Activated CD8-positive, alpha-beta memory T cell treated with anti-CD3 and anti-CD28 coated beads, Interleukin-2, amount 50 U/mL, for 48 hours (primary cell): ENCODE measurements around the gene C11orf98.
"Not testable (repeated sequence)": the region's sequence is repeated elsewhere in the genome, so short reads cannot be mapped to it uniquely, and the experiment has no call there.

Experiments
- DNase-seq: peaks from one replicate; pipeline ENCODE4 v3.0.0-alpha.2; 2020

The C11orf98 gene

DNA sequence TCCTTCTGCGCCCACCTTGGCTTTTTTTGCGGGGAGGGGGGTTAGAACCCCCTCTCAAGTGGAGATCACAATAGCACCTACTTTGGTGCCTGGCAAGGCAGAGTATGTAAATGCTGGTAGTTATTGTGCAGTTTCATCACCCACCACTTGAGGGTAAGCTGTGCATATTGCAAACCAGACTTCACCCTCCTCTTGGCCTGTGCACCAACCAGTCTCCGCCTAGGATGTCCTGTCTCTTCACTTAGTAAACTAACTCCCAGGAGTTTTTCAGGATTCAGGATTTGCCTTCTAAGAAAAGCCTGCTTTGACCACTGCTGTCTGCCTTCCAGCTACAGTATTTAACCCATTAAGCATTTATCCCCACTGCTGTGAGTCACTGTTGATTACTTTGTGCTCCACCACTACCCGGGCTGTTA lies 15.8 kb upstream of the C11orf98 start:
- peak; percentile 53 for DNase-seq

DNA sequence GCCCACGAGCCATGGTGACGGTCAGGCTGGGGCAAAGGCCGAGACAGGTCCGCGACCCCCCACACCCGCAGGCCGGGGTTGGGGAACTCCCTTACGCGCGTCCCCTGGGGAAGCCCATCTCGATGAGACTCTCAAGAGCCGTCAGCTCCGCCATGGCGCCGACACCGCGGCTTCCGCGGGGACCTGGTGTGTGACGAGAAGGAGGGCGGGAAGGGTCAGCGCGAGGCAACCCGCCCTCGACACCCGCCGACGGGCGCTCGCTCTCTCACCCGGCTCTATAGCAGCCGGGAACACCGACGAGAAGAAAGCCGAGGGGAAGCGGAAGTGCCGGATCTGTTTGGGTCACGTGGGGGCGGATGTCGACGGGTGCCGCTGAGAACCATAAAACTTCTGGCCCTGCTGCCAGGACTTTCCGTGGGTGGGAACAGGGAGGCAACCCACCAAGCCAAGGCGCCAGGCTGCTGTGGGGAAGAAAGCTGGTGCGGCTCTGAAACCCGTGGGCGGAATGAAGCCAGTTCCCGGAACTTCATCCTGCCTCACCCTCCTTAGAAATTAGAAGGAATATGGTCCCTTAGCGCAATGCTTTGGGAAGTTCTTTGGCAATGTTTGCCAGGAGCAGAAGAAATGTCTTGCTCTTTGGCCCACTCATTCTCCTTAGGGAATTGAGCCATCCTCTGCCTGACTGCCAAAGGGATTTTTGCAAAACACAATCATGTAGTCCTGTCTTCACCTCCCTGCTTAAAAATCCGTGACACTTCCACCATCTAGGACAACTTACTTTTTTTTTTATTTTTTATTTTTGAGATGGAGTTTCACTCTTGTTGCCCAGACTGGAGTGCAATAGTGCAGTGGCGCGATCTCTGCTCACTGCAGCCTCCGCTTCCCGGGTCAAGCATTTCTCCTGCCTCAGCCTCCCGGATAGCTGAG lies 14.0 kb upstream of the C11orf98 start, which contains the start of gene UBXN1:
UBXN1 (minus strand) TSS at position 304 of the 927 bp plus-strand sequence; CDS start at position 154, 150 bp downstream.
- peak; percentile 91 for DNase-seq

DNA sequence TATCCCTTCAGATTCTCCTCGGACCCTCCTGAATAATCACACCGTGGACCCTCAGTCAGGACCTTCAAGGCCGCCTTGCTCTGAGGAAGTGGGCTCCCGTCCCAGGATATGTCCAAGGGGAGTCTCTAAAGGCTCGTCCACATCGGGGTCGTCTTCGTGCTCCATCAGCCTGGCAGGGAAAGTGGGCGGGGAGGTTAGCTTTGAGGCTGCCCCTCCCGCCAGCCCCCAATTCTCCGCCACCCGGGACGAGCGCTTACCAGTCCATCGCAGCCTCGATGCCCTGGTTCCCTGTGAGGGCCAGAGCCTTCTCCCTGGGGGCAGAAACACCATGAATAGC lies 13.4 kb upstream of the C11orf98 start:
- DNase-seq: no peak

DNA sequence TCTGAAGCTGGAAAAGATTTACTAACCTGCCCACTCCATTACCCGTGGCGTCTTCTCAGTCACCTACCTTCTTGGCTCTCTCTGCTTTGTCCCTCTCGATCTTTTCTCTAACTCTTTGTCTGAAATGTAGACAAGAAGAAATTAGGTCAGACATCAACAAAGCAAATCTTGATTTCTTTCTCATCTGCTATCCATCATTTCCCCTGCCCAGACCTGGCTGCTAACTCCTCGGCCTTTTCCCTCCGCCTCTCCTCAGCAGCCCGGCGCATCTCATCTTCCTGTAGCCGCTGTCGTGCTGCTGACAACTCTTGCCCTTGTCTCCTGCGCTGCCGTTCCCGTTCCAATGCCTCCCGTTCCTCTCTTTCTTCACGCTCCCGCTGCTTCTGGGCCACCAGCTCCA lies 12.7 kb upstream of the C11orf98 start:
- no peak for DNase-seq

DNA sequence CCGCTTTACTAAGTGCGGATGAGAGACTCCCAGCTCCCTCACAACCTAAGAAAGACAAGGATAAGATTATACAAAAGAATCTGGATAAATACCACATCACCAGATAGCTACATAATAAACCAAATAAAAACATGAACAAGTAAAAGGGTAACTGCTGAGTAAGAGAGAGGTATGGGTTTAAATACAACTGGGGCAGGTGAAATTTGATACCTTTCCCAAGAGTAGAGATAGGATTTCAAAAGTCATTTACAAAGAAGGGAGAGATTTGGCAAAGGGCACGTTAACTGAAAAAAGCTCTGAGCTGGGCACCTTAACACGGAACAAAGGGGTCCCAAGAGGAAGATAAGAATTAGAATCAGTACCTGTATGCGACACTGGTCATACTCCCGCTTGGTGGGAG lies 12.1 kb upstream of the C11orf98 start:
- no peak for DNase-seq

DNA sequence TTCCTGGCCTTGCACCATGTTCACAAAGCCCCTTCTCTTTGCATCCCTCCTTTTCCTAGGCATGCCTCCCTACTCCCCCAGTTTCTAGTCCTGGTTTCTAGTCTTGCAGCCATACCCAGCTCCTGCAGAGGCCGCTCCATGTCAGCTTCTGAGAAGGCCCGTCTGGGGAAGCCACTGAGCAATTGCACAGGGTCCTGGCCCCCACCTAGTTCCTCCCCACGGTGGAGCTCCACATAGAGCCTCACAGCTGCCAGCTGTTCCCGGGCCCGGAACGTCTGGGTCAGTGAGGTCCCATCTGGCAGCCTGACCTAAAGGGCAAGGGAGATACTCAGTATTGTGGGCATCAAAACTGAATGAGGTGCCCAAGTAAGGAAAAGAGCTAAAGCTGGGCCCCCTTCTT lies 11.7 kb upstream of the C11orf98 start:
- DNase-seq: no peak

DNA sequence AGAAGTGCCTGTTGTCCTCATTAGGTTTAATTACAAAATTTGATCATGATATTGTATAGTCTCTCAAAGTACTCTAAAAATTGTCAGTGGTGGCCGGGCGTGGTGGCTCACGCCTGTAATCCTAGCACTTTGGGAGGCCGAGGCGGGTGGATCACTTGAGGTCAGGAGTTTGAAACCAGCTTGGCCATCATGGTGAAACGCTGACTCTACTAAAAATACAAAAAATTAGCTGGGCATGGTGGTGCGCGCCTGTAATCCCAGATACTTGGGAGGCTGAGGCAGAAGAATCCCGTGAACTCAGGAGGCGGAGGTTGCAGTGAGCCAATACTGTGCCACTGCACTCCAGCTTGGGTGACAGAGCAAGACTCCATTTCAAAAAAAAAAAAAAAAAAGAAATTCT lies 10.4 kb upstream of the C11orf98 start:
- not testable (repeated sequence) for DNase-seq

DNA sequence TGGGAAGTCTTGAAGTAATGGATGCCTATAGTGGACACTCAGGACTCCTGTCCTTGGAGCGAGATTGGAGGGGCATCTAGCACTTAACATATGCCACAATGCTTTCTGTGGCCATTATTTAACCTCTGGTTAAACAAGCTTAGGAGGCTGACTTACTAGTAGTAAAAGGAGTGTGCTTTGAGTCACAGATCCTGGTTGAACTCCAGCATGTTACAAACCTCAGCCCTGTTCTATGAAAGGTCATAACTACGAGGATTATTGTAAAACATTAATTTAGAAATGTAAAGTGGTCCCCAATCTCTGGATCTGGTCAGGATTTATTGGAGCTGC lies 8.2 kb upstream of the C11orf98 start:
- no peak for DNase-seq

DNA sequence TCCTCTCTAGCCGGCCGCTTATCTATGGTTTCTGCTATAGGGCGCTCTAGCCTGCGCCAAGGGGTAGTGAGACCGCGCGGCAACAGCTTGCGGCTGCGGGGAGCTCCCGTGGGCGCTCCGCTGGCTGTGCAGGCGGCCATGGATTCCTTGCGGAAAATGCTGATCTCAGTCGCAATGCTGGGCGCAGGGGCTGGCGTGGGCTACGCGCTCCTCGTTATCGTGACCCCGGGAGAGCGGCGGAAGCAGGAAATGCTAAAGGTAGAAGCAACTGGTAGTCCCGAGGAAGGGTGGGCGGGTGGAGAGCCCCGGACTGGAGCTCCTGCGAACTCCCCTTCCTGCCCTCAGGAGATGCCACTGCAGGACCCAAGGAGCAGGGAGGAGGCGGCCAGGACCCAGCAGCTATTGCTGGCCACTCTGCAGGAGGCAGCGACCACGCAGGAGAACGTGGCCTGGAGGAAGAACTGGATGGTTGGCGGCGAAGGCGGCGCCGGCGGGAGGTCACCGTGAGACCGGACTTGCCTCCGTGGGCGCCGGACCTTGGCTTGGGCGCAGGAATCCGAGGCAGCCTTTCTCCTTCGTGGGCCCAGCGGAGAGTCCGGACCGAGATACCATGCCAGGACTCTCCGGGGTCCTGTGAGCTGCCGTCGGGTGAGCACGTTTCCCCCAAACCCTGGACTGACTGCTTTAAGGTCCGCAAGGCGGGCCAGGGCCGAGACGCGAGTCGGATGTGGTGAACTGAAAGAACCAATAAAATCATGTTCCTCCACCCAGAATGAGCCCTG lies 6.8 kb upstream of the C11orf98 start, which contains the start of the genes LBHD1 and UQCC3:
LBHD1 (minus strand) TSS at position 660 of the 782 bp plus-strand sequence. CDS start 2,236 bp downstream, outside the sequence.
UQCC3 (plus strand) TSS at position 66 of the 782 bp plus-strand sequence; CDS start at position 139, 73 bp downstream.
- peak; percentile 89 for DNase-seq

DNA sequence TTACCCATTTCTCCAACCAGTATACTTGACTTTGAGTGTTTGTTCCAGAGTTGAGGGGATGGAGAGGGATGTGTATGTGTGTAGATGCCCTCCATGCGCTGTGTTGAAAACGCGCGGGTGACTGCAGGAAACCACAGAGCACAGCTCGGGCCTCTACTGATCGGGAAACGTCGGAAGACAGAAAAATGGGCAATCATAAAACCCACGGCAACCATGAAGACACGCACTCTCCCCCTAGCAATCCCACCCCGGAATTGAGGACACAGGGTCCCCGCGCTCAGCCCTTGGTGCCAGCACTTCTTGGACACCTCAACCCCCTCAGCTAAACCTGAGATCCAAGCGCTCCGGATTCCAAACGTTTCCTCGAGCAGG lies 6.2 kb upstream of the C11orf98 start:
- no peak for DNase-seq

DNA sequence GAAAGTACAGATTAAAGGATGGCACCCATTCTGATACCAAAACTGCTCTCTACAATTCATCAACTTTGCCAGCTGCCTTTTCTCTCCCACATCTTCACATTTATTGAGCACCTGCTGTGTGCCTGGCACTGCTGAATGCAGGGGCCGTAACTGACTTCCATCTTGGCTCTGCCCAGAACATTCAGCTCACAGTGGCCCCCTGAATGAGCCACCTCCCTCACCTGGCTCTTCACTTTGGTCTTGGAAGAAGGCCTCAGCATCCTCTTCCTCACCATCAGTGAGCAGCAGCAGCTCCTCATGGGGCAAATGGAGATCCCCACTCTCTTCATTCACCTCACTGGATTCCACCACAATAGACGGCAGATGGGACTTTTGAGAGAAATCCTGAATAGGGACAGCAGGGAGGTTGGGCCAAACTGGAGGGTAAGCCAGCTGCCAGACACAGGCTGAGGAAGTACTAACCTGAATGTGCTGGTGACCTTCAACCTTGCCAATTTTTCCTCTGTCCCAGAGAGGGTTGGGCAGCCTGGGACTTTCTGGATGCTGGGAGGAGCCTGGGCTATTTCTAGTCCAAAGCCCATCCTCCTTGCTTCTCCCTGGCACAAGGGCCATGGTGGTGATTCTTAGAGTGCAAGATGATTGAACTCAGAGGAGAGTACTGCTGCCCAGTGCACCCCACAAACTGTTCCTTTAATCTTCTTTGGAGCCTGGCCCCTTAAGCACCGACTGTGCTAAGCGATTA lies 4.6 kb upstream of the C11orf98 start:
- DNase-seq: no peak

DNA sequence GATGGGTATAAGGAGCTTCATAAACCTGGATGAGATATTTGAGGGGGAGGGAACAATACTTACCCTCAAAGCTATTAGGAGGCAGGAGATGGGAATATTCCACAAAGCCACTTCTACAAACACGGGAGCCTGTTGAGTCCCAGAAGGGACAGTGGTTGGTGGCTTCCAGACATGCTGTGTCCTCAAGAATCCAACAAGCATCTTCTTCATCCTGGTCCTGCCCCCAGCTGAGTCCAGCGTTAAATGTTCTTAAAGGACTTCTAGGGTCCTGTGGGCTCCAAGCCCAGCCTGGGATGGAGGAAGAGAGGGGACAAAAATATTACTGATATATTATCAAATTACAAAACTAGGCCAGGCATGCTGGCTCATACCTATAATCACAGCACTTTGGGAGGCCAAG lies 2.5 kb upstream of the C11orf98 start:
- DNase-seq: no peak

DNA sequence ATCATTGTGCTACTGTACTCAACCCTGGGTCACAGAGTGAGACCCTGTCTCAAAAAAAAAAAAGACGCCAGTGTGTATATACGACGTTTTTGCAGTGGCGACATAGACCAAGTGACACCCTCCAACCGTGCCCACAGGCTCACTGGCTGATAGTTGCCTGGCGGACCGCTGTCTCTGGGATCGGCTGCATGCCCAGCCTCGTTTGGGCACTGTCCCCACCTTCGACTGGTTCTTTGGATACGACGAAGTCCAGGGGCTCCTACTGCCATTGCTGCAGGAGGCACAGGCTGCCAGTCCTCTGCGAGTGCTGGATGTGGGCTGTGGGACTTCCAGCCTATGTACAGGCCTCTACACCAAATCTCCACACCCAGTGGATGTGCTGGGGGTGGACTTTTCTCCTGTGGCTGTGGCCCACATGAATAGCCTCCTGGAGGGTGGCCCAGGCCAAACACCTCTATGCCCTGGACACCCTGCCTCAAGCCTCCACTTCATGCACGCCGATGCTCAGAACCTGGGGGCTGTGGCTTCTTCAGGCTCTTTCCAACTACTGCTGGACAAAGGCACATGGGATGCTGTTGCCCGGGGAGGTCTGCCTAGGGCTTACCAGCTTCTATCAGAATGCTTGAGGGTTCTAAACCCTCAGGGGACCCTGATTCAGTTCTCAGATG lies 1.4 kb upstream of the C11orf98 start:
- peak; percentile 75 for DNase-seq

DNA sequence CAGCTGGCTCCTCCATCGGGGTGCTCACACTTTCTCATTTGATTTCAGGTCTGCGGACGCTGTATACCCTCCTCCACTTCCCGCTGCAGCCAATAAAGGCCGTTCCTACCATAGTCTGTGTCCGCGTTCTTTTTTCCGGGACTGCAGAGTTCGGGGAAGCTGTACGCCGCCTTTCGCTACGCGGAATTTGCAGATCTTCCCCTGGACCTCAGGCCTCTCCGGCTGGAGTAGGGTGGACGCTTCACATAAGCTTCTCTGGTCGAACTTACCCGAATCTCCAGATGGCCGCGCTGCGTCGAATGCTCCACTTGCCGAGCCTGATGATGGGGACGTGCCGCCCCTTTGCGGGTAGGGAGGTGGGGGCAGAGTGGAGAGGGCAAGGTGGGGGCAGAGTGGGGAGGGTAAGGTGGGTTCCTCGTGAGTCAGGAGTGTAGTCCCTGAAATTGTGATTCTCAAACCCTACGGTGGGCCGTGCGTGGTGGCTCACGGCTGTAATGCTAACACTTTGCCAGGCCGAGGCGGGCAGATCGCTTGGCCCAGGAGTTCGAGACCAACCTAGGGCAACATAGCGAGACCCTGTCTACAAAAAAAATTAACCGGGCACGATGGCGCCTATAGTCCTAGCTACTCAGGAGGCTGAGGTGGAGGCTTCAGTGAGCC lies 719 bp upstream of the C11orf98 start:
- peak; percentile 87 for DNase-seq

DNA sequence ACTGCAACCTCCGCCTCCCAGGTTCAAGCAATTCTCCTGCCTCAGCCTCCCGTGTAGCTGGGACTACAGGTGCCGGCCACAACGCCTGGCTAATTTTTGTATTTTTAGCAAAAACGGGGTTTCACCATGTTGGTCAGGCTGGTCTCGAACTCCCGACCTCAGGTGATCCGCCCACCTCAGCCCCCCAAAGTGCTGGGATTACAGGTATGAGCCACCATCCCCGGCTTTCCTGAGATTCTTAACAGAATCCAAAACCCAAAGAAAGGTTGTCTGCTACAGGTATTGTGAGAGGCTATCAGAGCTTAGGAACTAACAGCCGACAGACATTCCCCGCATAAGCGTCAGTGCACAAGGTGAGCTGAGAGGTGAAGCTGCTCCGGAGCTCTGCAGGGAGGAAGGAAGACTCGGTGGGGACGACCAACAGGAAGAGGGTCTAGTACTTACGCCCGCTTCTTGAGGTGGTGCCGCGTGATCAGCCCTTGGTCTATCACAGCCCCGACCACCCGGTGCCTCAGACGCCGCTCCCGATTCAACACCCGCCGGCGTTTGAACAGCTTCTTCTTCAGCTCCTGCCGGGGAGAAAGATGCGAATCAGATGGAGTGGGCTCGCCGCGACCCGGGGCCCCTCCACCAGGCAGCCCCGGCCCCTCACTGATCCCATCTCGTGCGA lies 470 bp downstream of the C11orf98 start:
- no peak for DNase-seq

DNA sequence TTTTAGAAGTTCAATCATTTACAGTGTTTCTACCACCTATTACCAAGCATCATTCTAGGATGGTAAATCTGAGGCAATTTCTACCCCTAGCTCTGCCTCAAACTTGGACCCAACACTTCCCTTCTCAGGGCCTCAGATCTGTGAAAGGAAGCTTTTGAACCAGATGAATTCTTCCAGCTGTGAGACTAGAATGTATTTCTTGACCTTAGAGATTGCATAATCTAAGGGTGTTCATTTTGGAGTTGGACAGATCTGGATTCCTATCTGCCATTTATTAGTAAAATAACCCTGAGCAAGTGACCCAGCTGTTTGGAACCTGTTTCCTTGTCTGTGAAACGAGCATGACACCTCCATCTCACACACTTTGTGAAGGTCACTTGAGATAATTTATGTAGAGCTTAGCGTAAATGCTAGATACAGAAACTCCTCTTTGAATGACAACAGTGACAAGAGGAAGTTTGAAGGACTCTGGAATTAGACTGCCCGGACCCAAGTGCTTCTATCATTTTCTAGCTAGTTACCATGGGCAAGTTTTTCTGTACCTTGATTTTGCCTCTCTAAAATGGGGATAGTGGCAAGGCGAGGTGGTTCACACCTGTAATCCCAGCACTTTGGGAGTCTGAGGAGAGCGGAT lies 8.1 kb downstream of the C11orf98 start:
- DNase-seq: no peak

DNA sequence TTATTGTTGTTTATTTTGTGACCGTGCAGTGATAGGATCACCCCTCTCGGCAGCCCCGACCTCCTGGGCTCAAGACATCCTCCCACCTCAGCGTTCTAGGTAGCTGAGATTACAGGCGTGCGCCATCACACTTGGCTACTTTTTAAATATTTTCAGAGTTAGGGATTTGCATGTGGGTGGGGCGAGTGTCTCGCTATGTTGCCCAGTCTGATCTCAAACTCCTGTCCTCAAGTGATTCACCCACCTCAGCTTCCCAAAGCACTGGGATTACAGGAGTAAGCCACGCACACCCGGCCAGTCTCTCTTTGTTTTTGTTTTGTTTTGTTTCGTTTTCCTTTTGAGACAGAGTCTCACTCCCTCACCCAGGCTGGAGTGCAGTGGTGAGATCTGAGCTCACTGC lies 10.7 kb downstream of the C11orf98 start:
- no peak for DNase-seq

DNA sequence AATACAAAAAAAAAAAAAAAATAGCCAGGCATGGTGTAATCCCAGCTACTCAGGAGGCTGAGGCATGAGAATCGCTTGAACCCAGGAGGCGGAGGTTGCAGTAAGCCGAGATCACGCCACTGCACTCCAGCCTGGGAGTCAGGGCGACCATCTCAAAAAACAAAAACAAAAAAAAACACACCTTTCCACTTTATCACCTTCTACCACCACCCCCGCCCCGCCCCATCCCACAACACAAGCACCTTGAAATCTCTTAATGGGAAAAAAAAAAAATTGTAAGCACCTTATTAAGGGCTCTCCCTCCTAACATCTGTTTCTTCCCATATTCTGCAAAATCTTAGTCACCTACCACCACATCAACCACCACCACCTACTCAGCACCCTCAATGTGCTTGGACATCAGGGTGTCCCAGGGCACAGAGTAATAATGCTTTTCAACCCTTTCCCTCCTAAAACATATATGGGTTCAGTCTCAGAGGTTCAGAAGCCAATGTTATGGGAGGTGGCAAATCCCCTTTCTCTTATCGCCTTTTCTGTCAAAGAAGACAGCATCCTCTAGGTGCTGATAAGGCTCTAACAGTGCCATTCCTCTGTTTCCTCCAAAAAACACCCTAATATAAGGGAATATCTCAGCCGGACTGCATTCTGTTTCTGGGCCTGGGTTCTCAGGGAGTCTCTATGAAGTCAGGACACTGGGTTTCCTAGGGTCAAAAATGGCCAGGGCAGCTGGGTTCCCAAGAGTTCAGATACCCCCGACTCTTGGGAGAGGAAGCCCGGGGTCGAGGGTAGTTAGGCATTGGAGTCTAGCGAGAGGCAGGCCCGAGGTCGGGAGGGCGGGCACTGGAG lies 12.6 kb downstream of the C11orf98 start:
- DNase-seq: no peak

DNA sequence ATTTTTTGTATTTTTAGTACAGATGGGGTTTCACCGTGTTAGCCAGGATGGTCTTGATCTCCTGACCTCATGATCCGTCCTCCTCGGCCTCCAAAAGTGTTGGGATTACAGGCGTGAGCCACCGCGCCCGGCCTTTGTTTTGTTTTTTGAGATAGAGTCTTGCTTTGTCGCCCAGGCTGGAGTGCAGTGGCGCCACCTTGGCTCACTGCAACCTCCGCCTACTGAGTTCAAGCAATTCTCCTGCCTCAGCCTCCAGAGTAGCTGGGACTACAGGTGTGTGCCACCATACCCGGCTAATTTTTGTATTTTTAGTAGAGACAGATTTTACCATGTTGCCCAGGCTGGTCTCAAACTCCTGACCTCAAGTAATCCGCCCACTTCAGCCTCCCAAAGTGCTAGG lies 14.7 kb downstream of the C11orf98 start:
- not testable (repeated sequence) for DNase-seq

DNA sequence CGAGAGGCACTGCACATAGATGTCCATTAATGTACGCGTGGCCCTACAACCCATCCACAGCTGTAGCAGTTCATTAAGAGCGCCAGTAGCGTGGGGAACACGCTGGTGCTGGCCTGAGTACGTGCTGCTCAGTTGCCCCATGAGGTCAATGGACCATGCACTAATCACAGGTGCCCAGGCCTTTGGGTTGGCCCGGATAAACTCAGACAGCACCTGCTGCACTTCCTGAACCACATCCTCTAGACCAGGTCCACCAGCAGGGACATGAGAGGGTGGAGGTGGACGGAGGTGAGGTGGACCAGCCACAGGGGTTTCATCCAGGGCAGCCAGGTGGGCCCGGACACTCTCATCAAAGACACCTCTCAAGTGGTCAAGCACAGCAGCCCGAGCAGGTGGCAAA lies 15.5 kb downstream of the C11orf98 start:
- no peak for DNase-seq
